ENCODE measurements around the gene C9orf85. TPM values are rescaled to one million over a fixed set of nuclear protein-coding genes. Genes with fewer than 3 reads are reported as not detected.

C9orf85 gene
- total RNA-seq, 2 experiments from 2014 or later, result 7.6 to 8.9 TPM

GRCh38 chr9:71901695-71902597 is 9.5 kb upstream of the C9orf85 start:
- Mint-ChIP-seq H3K4me3 (no peak overlapping the region), H3K9me3 (no peaks in the 10 kb centered on the region), H3K27ac (peak overlapping the region; percentile 53), H3K4me1 (ENCODE audit: low read depth) (peaks cover 66% of the 10 kb centered on the region), H3K36me3 (ENCODE audit: low read depth) (peaks cover 10% of the 10 kb centered on the region), H3K27me3 (no peaks in the 10 kb centered on the region)
- ChIA-PET CTCF (no interaction called here), POLR2A (interaction anchor here (0.7 kb wide), 1 partner anchor 98 kb away, joined by 3 read pairs; no protein-coding TSS in a partner anchor)
- DNase-seq (no peak), ATAC-seq (peak; percentile 22)
- intact Hi-C loops (cut with micrococcal nuclease), result no loop called here
- TF ChIP-seq CTCF (IDR thresholded peaks at IDR 0.05), result peak; percentile 18

- ATAC-seq (no peak), DNase-seq (no peak)
- intact Hi-C loops (cut with micrococcal nuclease), result no loop called here
- ChIA-PET POLR2A (no interaction called here), CTCF (no interaction called here)
- Mint-ChIP-seq H3K4me3 (no peak overlapping the region), H3K9me3 (no peaks in the 10 kb centered on the region), H3K27ac (no peak overlapping the region), H3K27me3 (no peaks in the 10 kb centered on the region), H3K36me3 (ENCODE audit: low read depth) (peaks cover 2% of the 10 kb centered on the region), H3K4me1 (ENCODE audit: low read depth) (peaks cover 68% of the 10 kb centered on the region)
- no peak for TF ChIP-seq CTCF (IDR thresholded peaks at IDR 0.05)
These were observed 7.4 kb upstream of the C9orf85 start for GRCh38 chr9:71904076-71904475.

GRCh38 chr9:71908825-71909224 is 2.6 kb upstream of the C9orf85 start:
- TF ChIP-seq CTCF (IDR thresholded peaks at IDR 0.05), result no peak

GRCh38 chr9:71909887-71910649 is 1.4 kb upstream of the C9orf85 start:
- Mint-ChIP-seq H3K27ac (peak overlapping the region; percentile 89), H3K4me1 (ENCODE audit: low read depth) (peaks cover 55% of the 10 kb centered on the region), H3K9me3 (no peaks in the 10 kb centered on the region), H3K36me3 (ENCODE audit: low read depth) (peaks cover 7% of the 10 kb centered on the region), H3K4me3 (peak overlapping the region; percentile 100), H3K27me3 (no peaks in the 10 kb centered on the region)
- peak; percentile 51 for DNase-seq
- intact Hi-C loops (cut with micrococcal nuclease), result loop anchor here (5.0 kb wide), 2 partner anchors 48 to 93 kb away; no protein-coding TSS in a partner anchor
- CTCF ChIA-PET, result interaction anchor here (1.9 kb wide), 2 partner anchors 103 to 115 kb away, joined by 5 to 6 read pairs; no protein-coding TSS in a partner anchor
- no peak for TF ChIP-seq CTCF (IDR thresholded peaks at IDR 0.05)
- POLR2A ChIA-PET, result interaction anchor here (0.9 to 2.2 kb wide), 5 partner anchors 9 to 143 kb away, joined by 3 to 7 read pairs (median 6); no protein-coding TSS in a partner anchor
- no peak for ATAC-seq

More at GRCh38 chr9:71908825-71909224, 2.6 kb upstream of the C9orf85 start:
- POLR2A ChIA-PET, result no interaction called here
- intact Hi-C loops (cut with micrococcal nuclease), result no loop called here
- Mint-ChIP-seq H3K27ac (no peak overlapping the region), H3K9me3 (no peaks in the 10 kb centered on the region), H3K36me3 (ENCODE audit: low read depth) (peaks cover 7% of the 10 kb centered on the region), H3K27me3 (no peaks in the 10 kb centered on the region), H3K4me3 (peak overlapping the region; percentile 100), H3K4me1 (ENCODE audit: low read depth) (peaks cover 56% of the 10 kb centered on the region)
- no peak for ATAC-seq
- no peak for DNase-seq
- CTCF ChIA-PET, result interaction anchor here (2.4 kb wide), 1 partner anchor 90 kb away, joined by 10 read pairs; no protein-coding TSS in a partner anchor

All from activated CD8-positive, alpha-beta T cell treated with anti-CD3 and anti-CD28 coated beads for 36 hours (primary cell).